HepG2 (cell line): ENCODE measurements around the gene WDHD1. TPM values are rescaled to one million over a fixed set of nuclear protein-coding genes. Genes with fewer than 3 reads are reported as not detected.

ENCODE experiments used
- ATAC-seq: fragments of 200-7000 bp; cut with Tn5 transposase; 3 replicates; pipeline ENCODE4 v1.9.1; 2020; ENCODE audit warnings: mild to moderate bottlenecking, moderate library complexity
- BruUV-seq: library from RNA; stranded (reverse); fragments of 400-500 nt; replicated peaks from 2 replicates; lab custom pipeline; 2021; lab: Mats Ljungman, UMichigan
- CTCF ChIA-PET: fragments of 300-600 bp; formaldehyde crosslinking; extraction: SDS; loops from one replicate; lab custom pipeline; 2021; ENCODE audit warnings: low total read pairs, inconsistent platforms, low intra/inter-chr PET ratio; lab: Yijun Ruan, JAX
- POLR2A ChIA-PET: fragments of 350-600 bp; sonication (Branson Sonifier 250); formaldehyde crosslinking; loops from one replicate; lab custom pipeline; 2020; ENCODE audit warnings: antibody characterized with exemption, inconsistent platforms; lab: Yijun Ruan, JAX
- DNase-seq: peaks from one replicate; pipeline ENCODE4 v3.0.0-alpha.2; 2015; ENCODE audit warnings: low spot score
- FAIRE-seq: peaks from 3 replicates; lab custom pipeline; 2011; peaks lifted over from hg19 to GRCh38; lab: Jason Lieb, UNC
- H2AFZ ChIP-seq: one replicate; pipeline ENCODE4 v1.6.1; 2011; ENCODE audit warnings: low read length, inconsistent platforms
- H3K27ac ChIP-seq: fragments of 300-600 bp; 3 replicates; pipeline ENCODE4 v1.8.0; 2011; ENCODE audit warnings: mixed run types, mild to moderate bottlenecking, mixed read lengths, low read length, inconsistent platforms; ENCODE audit not compliant: insufficient read depth; ENCODE audit errors: extremely low read length
- H3K27me3 ChIP-seq, 2 experiments: fragments of 200-600 bp in 1 of 2; 2 replicates in 1 of 2; 3 replicates in 1 of 2; pipeline versions ENCODE4 v1.6.0 to v1.8.0; 2011; ENCODE audit warnings: low read length in 2 of 2, mild to moderate bottlenecking in 2 of 2, moderate library complexity in 2 of 2, inconsistent platforms in 1 of 2; ENCODE audit not compliant: insufficient read depth in 2 of 2, control insufficient read depth in 1 of 2
- H3K36me3 ChIP-seq, 2 experiments: fragments of 200-600 bp in 1 of 2; replicated peaks in 1 of 2; 2 replicates in 1 of 2; 3 replicates in 1 of 2; pipeline versions ENCODE4 v1.5.1 to v1.8.0; 2011; ENCODE audit warnings: low read length in 2 of 2, inconsistent platforms in 1 of 2; ENCODE audit not compliant: insufficient read depth in 2 of 2, control insufficient read depth in 1 of 2
- H3K4me1 ChIP-seq: 2 replicates; pipeline ENCODE4 v1.5.1; 2012; ENCODE audit warnings: low read length, inconsistent platforms; ENCODE audit not compliant: insufficient read depth
- H3K4me2 ChIP-seq: 2 replicates; pipeline ENCODE4 v1.6.0; 2011; ENCODE audit warnings: low read depth, low read length, inconsistent platforms
- H3K4me3 ChIP-seq, 3 experiments: fragments of 200-600 bp in 1 of 3; sonication (generic), shearing (Covaris generic) in 1 of 3; replicated peaks in 1 of 3; 2 replicates each; pipeline ENCODE4 v1.5.1; 2011 to 2016; ENCODE audit warnings: low read length in 3 of 3, inconsistent platforms in 2 of 3, low read depth in 2 of 3, mild to moderate bottlenecking in 2 of 3, control low read depth in 1 of 3, mixed read lengths in 1 of 3; ENCODE audit not compliant: insufficient read depth in 1 of 3
- H3K79me2 ChIP-seq: one replicate; pipeline ENCODE4 v1.6.1; 2011; ENCODE audit warnings: low read length, inconsistent platforms; ENCODE audit not compliant: insufficient read depth
- H3K9ac ChIP-seq: 2 replicates; pipeline ENCODE4 v1.6.0; 2011; ENCODE audit warnings: mild to moderate bottlenecking, low read depth, low read length, inconsistent platforms; ENCODE audit not compliant: insufficient read depth
- H3K9me3 ChIP-seq: 2 replicates; pipeline ENCODE4 v1.5.1; 2012; ENCODE audit warnings: mild to moderate bottlenecking, low read length
- H4K20me1 ChIP-seq: 2 replicates; pipeline ENCODE4 v1.6.0; 2011; ENCODE audit warnings: inconsistent platforms, mild to moderate bottlenecking, low read length, moderate library complexity; ENCODE audit not compliant: insufficient read depth
- ATF7 ChIP-seq, 2 experiments: fragments of 450-650 bp in 1 of 2; sonication (generic) in 1 of 2; formaldehyde crosslinking in 1 of 2; IDR thresholded peaks; 2 replicates each; pipeline versions ENCODE4 v1.4.0 to v1.6.1; 2016 to 2020; ENCODE audit warnings: antibody characterized with exemption in 1 of 2, mild to moderate bottlenecking in 1 of 2, missing genetic modification reagents in 1 of 2
- CEBPB ChIP-seq: IDR thresholded peaks from 2 replicates; pipeline ENCODE4 v1.6.1; 2011; ENCODE audit warnings: low read depth, low read length, improper control_type of control experiment, borderline replicate concordance
- FOXK2 ChIP-seq: fragments of 450-650 bp; IDR thresholded peaks from 2 replicates; pipeline ENCODE4 v1.6.1; 2016
- HDAC6 ChIP-seq: fragments of 200-600 bp; sonication (generic); IDR thresholded peaks from 2 replicates; pipeline ENCODE4 v1.7.0; 2017; ENCODE audit warnings: mild to moderate bottlenecking, antibody characterized with exemption, low read length, low read depth
- HIVEP1 ChIP-seq: sonication (generic); formaldehyde crosslinking; IDR thresholded peaks from 2 replicates; pipeline ENCODE4 v1.4.0; 2020; ENCODE audit warnings: mild to moderate bottlenecking, missing genetic modification reagents
- JDP2 ChIP-seq: sonication (generic); formaldehyde crosslinking; IDR thresholded peaks from 2 replicates; pipeline ENCODE4 v1.8.1; 2022; ENCODE audit warnings: missing genetic modification reagents, borderline replicate concordance
- KDM3A ChIP-seq: IDR thresholded peaks from 2 replicates; pipeline ENCODE4 v1.6.1; 2018; ENCODE audit warnings: low read depth, missing compliant biosample characterization
- NKX3-1 ChIP-seq: sonication (generic); formaldehyde crosslinking; IDR thresholded peaks from 2 replicates; pipeline ENCODE4 v1.5.0; 2020; ENCODE audit warnings: missing genetic modification reagents
- THAP9 ChIP-seq: sonication (generic); formaldehyde crosslinking; IDR thresholded peaks from 2 replicates; pipeline ENCODE4; 2020; ENCODE audit warnings: missing genetic modification reagents, mild to moderate bottlenecking, borderline replicate concordance
- ZNF253 ChIP-seq: sonication (generic); formaldehyde crosslinking; IDR thresholded peaks from 2 replicates; pipeline ENCODE4 v1.8.0; 2022; ENCODE audit warnings: mild to moderate bottlenecking, missing genetic modification reagents, borderline replicate concordance
- ZNF720 ChIP-seq: sonication (generic); formaldehyde crosslinking; IDR thresholded peaks from 2 replicates; pipeline ENCODE4 v1.4.0; 2020; ENCODE audit warnings: missing genetic modification reagents
- ZZZ3 ChIP-seq: sonication (generic); formaldehyde crosslinking; IDR thresholded peaks from 2 replicates; pipeline ENCODE4 v1.4.0; 2020; ENCODE audit warnings: missing genetic modification reagents, mild to moderate bottlenecking, borderline replicate concordance
- WGBS: methylation state at CpG from one replicate; pipeline ENCODE4 v1.1.6; 2017; ENCODE audit warnings: low lambda C conversion rate; 5-methylcytosine and 5-hydroxymethylcytosine counted together
- in situ Hi-C: cut with HindIII; loops from 2 replicates; pipeline ENCODE4 v1.10.0; 2017; ENCODE audit warnings: low pct_unique_long_range_greater_than_20kb; ENCODE audit not compliant: extremely low pct_ligation_motif_present
- intact Hi-C: fragments of 100-400 bp; cut with micrococcal nuclease; formaldehyde crosslinking; loops from one replicate; pipeline ENCODE4 v1.10.0; 2022; ENCODE audit not compliant: unreplicated experiment
- polyA plus RNA-seq, 8 experiments: library from polyadenylated mRNA; depleted of rRNA in 3 of 8; stranded (reverse) in 7 of 8; unstranded in 1 of 8; fragments of >200 nt; fragmentation: Illumina TruSeq in 4 of 8; extraction: Trizol in 4 of 8; gene quantifications; 2 replicates each; pipeline versions ENCODE4 v1.2.1 to v1.2.3, GENCODE V29; 2011 to 2016; ENCODE audit warnings: low read depth in 4 of 8, missing spikeins in 1 of 8, mixed read lengths in 1 of 8; ENCODE audit not compliant: insufficient read depth in 1 of 8
- total RNA-seq, 5 experiments: library from RNA; depleted of rRNA; stranded (reverse); fragments of >200 nt; fragmentation: Illumina TruSeq; extraction: Trizol; gene quantifications; 2 replicates each; pipeline ENCODE4 v1.2.3, GENCODE V29; 2016; ENCODE audit warnings: low read depth in 1 of 5
- TF ChIP-seq, protein P1 (sequence below): sonication (generic); formaldehyde crosslinking; conservative IDR thresholded peaks from 2 replicates; pipeline ENCODE4 v1.8.0; 2022; ENCODE audit warnings: missing genetic modification reagents
- TF ChIP-seq, protein P2 (sequence below): sonication (generic); IDR thresholded peaks from 2 replicates; pipeline ENCODE4 v1.6.1; 2016; ENCODE audit warnings: low read depth, borderline replicate concordance

WDHD1 gene
- total and polyA plus RNA-seq, 2 of the 13 experiments (the other 11 are each of a cell fraction or from before 2014, with no cell fraction given): 5.5 to 27.5 TPM

DNA sequence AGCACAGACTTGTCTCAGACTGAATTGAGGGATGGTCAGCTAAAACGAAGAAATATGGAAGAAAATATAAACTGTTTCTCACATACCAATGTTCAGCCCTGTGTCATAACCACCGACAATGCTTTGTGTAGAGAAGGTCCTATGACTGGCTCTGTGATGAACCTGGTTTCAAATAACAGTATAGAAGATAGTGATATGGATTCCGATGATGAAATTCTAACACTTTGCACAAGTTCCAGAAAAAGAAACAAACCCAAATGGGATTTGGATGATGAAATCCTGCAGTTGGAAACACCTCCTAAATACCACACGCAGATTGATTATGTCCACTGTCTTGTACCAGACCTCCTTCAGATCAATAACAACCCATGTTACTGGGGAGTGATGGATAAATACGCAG is 16.6 kb upstream of the WDHD1 start:
- intact Hi-C loops (no loop called here), in situ Hi-C loops (no loop called here)
- no peaks in the 10 kb centered on the region for H3K79me2 ChIP-seq
- H2AFZ ChIP-seq: no peak overlapping the region
- peaks cover 0 to 17% of the 10 kb centered on the region in 2 experiments; a peak in 4 of 5 replicates for H3K36me3 ChIP-seq
- H3K27me3 ChIP-seq: no peaks in the 10 kb centered on the region
- H3K27ac ChIP-seq: no peak overlapping the region
- ATAC-seq (no peak), DNase-seq (no peak), FAIRE-seq (no peak)
- no peaks in the 10 kb centered on the region for H3K9me3 ChIP-seq
- no peak overlapping the region for H3K9ac ChIP-seq
- no TSS peak for BruUV-seq
- H4K20me1 ChIP-seq: no peaks in the 10 kb centered on the region
- ChIA-PET CTCF (no interaction called here), POLR2A (no interaction called here)
- no peak overlapping the region for H3K4me3 ChIP-seq
- no peak overlapping the region for H3K4me2 ChIP-seq
- H3K4me1 ChIP-seq: no peaks in the 10 kb centered on the region
- WGBS: 91% methylated on average over 5 of the region's 5 CpGs
- TF ChIP-seq HDAC6 (no peak), ZNF253 (CRISPR knock-in tag) (no peak), CEBPB (peak; percentile 30; the same call in 1 of the 2 replicates), ATF7 (IDR thresholded peaks at IDR 0.05) (0 out of 2 replicates have a peak, but pooled peaks have one; percentile 18), ATF7 (CRISPR knock-in tag; IDR thresholded peaks at IDR 0.05) (no peak)

DNA sequence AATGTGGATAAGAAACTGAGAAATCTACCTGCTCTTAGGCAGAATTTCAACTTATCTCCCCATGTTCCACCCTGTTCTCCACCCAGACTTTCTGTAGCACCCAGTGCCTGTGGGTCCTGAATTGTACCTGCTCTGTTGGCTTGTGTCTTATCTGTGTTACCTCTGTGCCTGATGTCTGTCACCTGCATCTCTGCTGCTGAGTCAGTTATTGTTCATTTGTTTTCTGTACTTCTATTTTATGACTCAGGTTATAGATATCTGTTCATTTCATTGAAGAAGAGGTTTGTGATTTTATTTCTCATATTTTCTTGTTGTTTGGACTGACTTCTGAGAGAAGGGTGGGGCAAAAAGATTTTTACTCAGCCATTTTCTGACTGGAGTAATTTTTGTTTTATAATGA is 11.8 kb upstream of the WDHD1 start:
- H3K27ac ChIP-seq: no peak overlapping the region
- H3K9me3 ChIP-seq: no peaks in the 10 kb centered on the region
- H3K36me3 ChIP-seq: peaks cover 1 to 21% of the 10 kb centered on the region in 2 experiments; a peak in 4 of 5 replicates
- in situ Hi-C loops (no loop called here), intact Hi-C loops (no loop called here)
- no peak overlapping the region for H3K4me3 ChIP-seq
- H4K20me1 ChIP-seq: no peaks in the 10 kb centered on the region
- FAIRE-seq (no peak), DNase-seq (no peak), ATAC-seq (no peak)
- no peak overlapping the region for H3K9ac ChIP-seq
- H3K27me3 ChIP-seq: no peaks in the 10 kb centered on the region
- H3K4me1 ChIP-seq: no peaks in the 10 kb centered on the region
- H2AFZ ChIP-seq: no peak overlapping the region
- ChIA-PET CTCF (no interaction called here), POLR2A (interaction anchor here (1.3 kb wide), 1 partner anchor 12 kb away, joined by 3 read pairs; the partner anchor contains the start of genes SOCS4 and WDHD1)
- H3K4me2 ChIP-seq: no peak overlapping the region
- no TSS peak for BruUV-seq
- no peaks in the 10 kb centered on the region for H3K79me2 ChIP-seq
- TF ChIP-seq, protein P1, sequence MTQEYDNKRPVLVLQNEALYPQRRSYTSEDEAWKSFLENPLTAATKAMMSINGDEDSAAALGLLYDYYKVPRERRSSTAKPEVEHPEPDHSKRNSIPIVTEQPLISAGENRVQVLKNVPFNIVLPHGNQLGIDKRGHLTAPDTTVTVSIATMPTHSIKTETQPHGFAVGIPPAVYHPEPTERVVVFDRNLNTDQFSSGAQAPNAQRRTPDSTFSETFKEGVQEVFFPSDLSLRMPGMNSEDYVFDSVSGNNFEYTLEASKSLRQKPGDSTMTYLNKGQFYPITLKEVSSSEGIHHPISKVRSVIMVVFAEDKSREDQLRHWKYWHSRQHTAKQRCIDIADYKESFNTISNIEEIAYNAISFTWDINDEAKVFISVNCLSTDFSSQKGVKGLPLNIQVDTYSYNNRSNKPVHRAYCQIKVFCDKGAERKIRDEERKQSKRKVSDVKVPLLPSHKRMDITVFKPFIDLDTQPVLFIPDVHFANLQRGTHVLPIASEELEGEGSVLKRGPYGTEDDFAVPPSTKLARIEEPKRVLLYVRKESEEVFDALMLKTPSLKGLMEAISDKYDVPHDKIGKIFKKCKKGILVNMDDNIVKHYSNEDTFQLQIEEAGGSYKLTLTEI (CRISPR knock-in tag): no peak
- TF ChIP-seq ZZZ3 (CRISPR knock-in tag): no peak
- TF ChIP-seq NKX3-1: no peak
- TF ChIP-seq THAP9 (CRISPR knock-in tag): no peak
- TF ChIP-seq, protein P2, sequence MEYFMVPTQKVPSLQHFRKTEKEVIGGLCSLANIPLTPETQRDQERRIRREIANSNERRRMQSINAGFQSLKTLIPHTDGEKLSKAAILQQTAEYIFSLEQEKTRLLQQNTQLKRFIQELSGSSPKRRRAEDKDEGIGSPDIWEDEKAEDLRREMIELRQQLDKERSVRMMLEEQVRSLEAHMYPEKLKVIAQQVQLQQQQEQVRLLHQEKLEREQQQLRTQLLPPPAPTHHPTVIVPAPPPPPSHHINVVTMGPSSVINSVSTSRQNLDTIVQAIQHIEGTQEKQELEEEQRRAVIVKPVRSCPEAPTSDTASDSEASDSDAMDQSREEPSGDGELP: no peak
- no peak for TF ChIP-seq KDM3A
- TF ChIP-seq HIVEP1: no peak
- TF ChIP-seq ZNF720 (CRISPR knock-in tag): no peak
- no peak for TF ChIP-seq FOXK2
- TF ChIP-seq JDP2: no peak
